ENCODE results near the gene SARS1.

DNA sequence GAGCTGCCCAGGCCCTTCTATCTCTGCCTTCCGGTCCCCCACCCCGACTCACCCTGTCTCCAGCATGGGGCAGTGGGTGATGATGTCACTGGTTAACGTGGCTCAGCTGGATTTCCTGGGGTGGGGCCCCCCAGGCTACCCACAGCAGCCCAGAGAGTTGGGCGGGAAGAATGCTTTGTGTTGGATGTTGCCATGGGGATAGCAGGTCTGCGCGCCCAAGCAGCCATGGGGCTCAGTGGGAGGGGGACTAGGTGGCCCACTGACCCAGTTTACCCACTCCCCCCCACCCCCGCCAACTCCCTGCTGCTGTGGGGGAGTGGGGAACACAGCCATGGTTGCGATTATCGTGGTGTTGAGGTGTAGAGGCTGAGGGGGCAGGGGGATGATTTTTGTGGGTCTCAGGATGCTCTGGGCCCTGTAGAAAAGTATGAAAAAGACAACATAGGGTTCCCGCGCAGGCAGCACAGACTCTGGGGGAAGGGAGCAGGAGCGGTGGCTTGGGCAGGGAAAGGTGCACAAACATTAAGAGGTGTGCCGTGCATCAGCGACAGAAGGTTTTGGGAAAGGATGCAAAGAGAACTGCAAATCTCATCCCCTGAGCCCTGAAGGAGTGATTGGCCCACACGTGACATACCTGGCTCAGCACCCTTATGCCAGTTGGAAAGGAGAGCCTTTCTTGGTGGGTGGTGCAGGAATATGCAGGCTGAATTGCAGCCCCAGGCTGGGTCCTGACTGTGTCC, 44.1 kb downstream of the SARS1 start:
- TF ChIP-seq POLR2A (IDR thresholded peaks at IDR 0.05): no peak
- TF ChIP-seq, protein P1, sequence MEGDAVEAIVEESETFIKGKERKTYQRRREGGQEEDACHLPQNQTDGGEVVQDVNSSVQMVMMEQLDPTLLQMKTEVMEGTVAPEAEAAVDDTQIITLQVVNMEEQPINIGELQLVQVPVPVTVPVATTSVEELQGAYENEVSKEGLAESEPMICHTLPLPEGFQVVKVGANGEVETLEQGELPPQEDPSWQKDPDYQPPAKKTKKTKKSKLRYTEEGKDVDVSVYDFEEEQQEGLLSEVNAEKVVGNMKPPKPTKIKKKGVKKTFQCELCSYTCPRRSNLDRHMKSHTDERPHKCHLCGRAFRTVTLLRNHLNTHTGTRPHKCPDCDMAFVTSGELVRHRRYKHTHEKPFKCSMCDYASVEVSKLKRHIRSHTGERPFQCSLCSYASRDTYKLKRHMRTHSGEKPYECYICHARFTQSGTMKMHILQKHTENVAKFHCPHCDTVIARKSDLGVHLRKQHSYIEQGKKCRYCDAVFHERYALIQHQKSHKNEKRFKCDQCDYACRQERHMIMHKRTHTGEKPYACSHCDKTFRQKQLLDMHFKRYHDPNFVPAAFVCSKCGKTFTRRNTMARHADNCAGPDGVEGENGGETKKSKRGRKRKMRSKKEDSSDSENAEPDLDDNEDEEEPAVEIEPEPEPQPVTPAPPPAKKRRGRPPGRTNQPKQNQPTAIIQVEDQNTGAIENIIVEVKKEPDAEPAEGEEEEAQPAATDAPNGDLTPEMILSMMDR (IDR thresholded peaks at IDR 0.05): no peak

All from esophagus squamous epithelium (tissue), 4 donors.